Activated T-cell treated with anti-CD3 and anti-CD28 coated beads, Interleukin-2, amount 50 U/mL, for 48 hours (primary cell): Measurements from ENCODE around the gene DBF4B.
"Not testable (repeated sequence)": the region's sequence is repeated elsewhere in the genome, so short reads cannot be mapped to it uniquely, and the experiment has no call there.

Experiments used
- DNase-seq, 2 experiments: peaks; one replicate each; pipeline ENCODE4 v3.0.0-alpha.2; 2020

The DBF4B gene

GRCh38 chr17:44734272-44734671 lies 25.8 kb downstream of the DBF4B start:
- DNase-seq, result no peak

- DNase-seq, result no peak
Observed at GRCh38 chr17:44736551-44737240, 28.2 kb downstream of the DBF4B start.

- no peak for DNase-seq
Observed at GRCh38 chr17:44738214-44738906, 29.9 kb downstream of the DBF4B start.

GRCh38 chr17:44741316-44741715 lies 32.9 kb downstream of the DBF4B start:
- DNase-seq, result no peak

GRCh38 chr17:44745301-44745700 lies 36.8 kb downstream of the DBF4B start:
- no peak for DNase-seq

GRCh38 chr17:44745738-44746137 lies 37.3 kb downstream of the DBF4B start:
- DNase-seq, result not testable (repeated sequence)

- no peak for DNase-seq
Observed at GRCh38 chr17:44747566-44747965, 39.1 kb downstream of the DBF4B start.

GRCh38 chr17:44749076-44749979 lies 40.9 kb downstream of the DBF4B start:
- DNase-seq, result no peak

- DNase-seq, result no peak
Observed at GRCh38 chr17:44749980-44750318, 41.5 kb downstream of the DBF4B start.

- no peak for DNase-seq
Observed at GRCh38 chr17:44751331-44751730, 42.9 kb downstream of the DBF4B start.

GRCh38 chr17:44751806-44752205 lies 43.3 kb downstream of the DBF4B start:
- DNase-seq, result no peak

GRCh38 chr17:44752953-44753861 lies 44.7 kb downstream of the DBF4B start:
- DNase-seq, result no peak

GRCh38 chr17:44754276-44754675 lies 45.8 kb downstream of the DBF4B start:
- no peak for DNase-seq

- not testable (repeated sequence) for DNase-seq
Observed at GRCh38 chr17:44755180-44755579, 46.7 kb downstream of the DBF4B start.

GRCh38 chr17:44757045-44757917 lies 48.8 kb downstream of the DBF4B start:
- no peak for DNase-seq

GRCh38 chr17:44757918-44758413 lies 49.5 kb downstream of the DBF4B start:
- DNase-seq, result no peak

- no peak for DNase-seq
Observed at GRCh38 chr17:44758414-44759085, 50.1 kb downstream of the DBF4B start, which contains the start of gene ADAM11. Gene ADAM11 (plus strand): TSS chr17:44758988. CDS start chr17:44759200, 212 bp downstream.

GRCh38 chr17:44759086-44759915 lies 50.8 kb downstream of the DBF4B start:
- DNase-seq, result peak in 1 of 2 experiments; percentile 29

- no peak for DNase-seq
Observed at GRCh38 chr17:44759916-44760243, 51.4 kb downstream of the DBF4B start.
